ENCODE results near the gene TIE1. TPM values are rescaled to one million over a fixed set of nuclear protein-coding genes. Genes with fewer than 3 reads are reported as not detected.

Gene TIE1
- total and polyA plus RNA-seq, 2 experiments from 2014 or later, result 0.21 TPM; not detected in 1

- Histone ChIP-seq H3K9ac (no peak overlapping the region), H3K4me3 (no peak overlapping the region), H3K4me2 (ENCODE audit: unreplicated experiment) (no peak overlapping the region), H3K27ac (no peak overlapping the region), H3K36me3 (ENCODE audit: low read depth) (no peaks in the 10 kb centered on the region), H3F3A (ENCODE audit: insufficient read depth) (no peaks in the 10 kb centered on the region), H3K9me3 (ENCODE audit: low read depth) (no peaks in the 10 kb centered on the region), H3K27me3 (replicated peaks; ENCODE audit: insufficient read depth) (peaks cover 9% of the 10 kb centered on the region), H4K20me1 (ENCODE audit: insufficient read depth) (no peaks in the 10 kb centered on the region), H3K79me2 (ENCODE audit: insufficient read depth) (no peaks in the 10 kb centered on the region), H2AFZ (no peak overlapping the region), H3K4me1 (ENCODE audit: insufficient read depth) (no peaks in the 10 kb centered on the region), H3K9me2 (ENCODE audit: insufficient read depth) (no peaks in the 10 kb centered on the region)
- TF ChIP-seq EZH2 (IDR thresholded peaks at IDR 0.05; ENCODE audit: insufficient read depth, poor library complexity, severe bottlenecking) (no peak), EZH2phosphoT487 (IDR thresholded peaks at IDR 0.05; ENCODE audit: insufficient read depth, low read depth) (no peak)
- in situ Hi-C loops (cut with MboI), result no loop called here
- no peak for DNase-seq
- WGBS, 2 experiments (ENCODE audit: low coverage in 1 of 2, low lambda C conversion rate in 2 of 2, missing lambda C conversion rate in 2 of 2), result 70 to 75% methylated on average over 12 of the region's 12 CpGs
Observed at GRCh38 chr1:43284546-43285110, 16.2 kb upstream of the TIE1 start.

DNA sequence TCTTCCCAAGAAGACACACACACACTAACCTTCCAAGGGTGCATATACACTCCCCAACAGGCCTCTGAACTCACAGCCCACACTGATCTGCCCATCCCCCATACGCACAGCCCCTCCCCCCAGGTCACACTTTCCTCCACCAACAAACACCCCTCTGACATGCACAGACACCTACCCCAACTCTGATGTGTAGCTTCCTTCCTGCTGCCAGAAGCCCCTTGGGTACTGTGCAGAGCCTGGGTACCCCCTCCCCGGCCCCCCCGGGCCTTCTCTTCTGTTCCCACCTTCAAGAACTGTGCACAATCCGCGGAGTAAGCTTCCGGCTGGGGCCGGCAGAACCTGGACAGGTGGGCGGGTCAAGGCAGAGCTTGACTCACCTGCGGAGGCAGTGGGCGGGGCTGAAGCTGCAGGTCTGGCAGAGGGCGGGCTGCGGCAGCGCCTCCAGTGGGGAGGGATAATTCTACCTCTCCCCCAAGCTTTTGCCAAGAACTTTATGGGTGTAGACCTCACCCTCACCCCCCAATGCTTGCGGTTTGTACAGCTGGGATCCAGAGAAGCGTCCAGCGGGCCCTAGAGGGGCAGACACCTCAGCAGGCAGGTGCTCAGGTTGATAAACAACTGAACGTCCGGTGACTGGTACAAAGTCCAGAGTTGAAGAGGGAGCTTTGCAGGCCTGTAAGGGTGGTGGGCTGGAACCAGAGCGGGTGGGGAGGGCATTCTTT, 15.4 kb upstream of the TIE1 start, which contains the start of gene C1orf210:
Gene C1orf210 (minus strand): TSS at position 313 of the 722 bp plus-strand sequence. CDS start 2,311 bp downstream, outside the sequence.
- Histone ChIP-seq H3K4me1 (ENCODE audit: insufficient read depth) (no peaks in the 10 kb centered on the region), H2AFZ (no peak within 1 kb of the TSS), H3K9me3 (ENCODE audit: low read depth) (no peaks in the 10 kb centered on the region), H3K4me2 (ENCODE audit: unreplicated experiment) (no peak within 1 kb of the TSS), H3K4me3 (no peak within 1 kb of the TSS), H3K27me3 (replicated peaks; ENCODE audit: insufficient read depth) (peaks cover 9% of the 10 kb centered on the region), H4K20me1 (ENCODE audit: insufficient read depth) (no peaks in the 10 kb centered on the region), H3K9me2 (ENCODE audit: insufficient read depth) (no peaks in the 10 kb centered on the region), H3K36me3 (ENCODE audit: low read depth) (no peaks in the 10 kb centered on the region), H3K9ac (no peak within 1 kb of the TSS), H3K27ac (no peak within 1 kb of the TSS), H3K79me2 (ENCODE audit: insufficient read depth) (no peaks in the 10 kb centered on the region), H3F3A (ENCODE audit: insufficient read depth) (no peaks in the 10 kb centered on the region)
- 20 to 28% methylated on average over 16 to 19 of the region's 19 CpGs for WGBS, 2 experiments (ENCODE audit: low coverage in 1 of 2, low lambda C conversion rate in 2 of 2, missing lambda C conversion rate in 2 of 2)
- no peak for DNase-seq
- in situ Hi-C loops (cut with MboI), result no loop called here
- TF ChIP-seq EZH2 (IDR thresholded peaks at IDR 0.05; ENCODE audit: insufficient read depth, poor library complexity, severe bottlenecking) (no peak), EZH2phosphoT487 (IDR thresholded peaks at IDR 0.05; ENCODE audit: insufficient read depth, low read depth) (no peak)

- Histone ChIP-seq H2AFZ (no peak overlapping the region), H3K9ac (no peak overlapping the region), H3K4me1 (ENCODE audit: insufficient read depth) (no peaks in the 10 kb centered on the region), H3F3A (ENCODE audit: insufficient read depth) (no peaks in the 10 kb centered on the region), H3K36me3 (ENCODE audit: low read depth) (no peaks in the 10 kb centered on the region), H3K27ac (no peak overlapping the region), H3K9me2 (ENCODE audit: insufficient read depth) (no peaks in the 10 kb centered on the region), H3K4me3 (no peak overlapping the region), H3K9me3 (ENCODE audit: low read depth) (no peaks in the 10 kb centered on the region), H3K4me2 (ENCODE audit: unreplicated experiment) (no peak overlapping the region), H3K27me3 (replicated peaks; ENCODE audit: insufficient read depth) (peaks cover 9% of the 10 kb centered on the region), H3K79me2 (ENCODE audit: insufficient read depth) (no peaks in the 10 kb centered on the region), H4K20me1 (ENCODE audit: insufficient read depth) (no peaks in the 10 kb centered on the region)
- TF ChIP-seq EZH2 (IDR thresholded peaks at IDR 0.05; ENCODE audit: insufficient read depth, poor library complexity, severe bottlenecking), result no peak
- TF ChIP-seq EZH2phosphoT487 (IDR thresholded peaks at IDR 0.05; ENCODE audit: insufficient read depth, low read depth), result no peak
- in situ Hi-C loops (cut with MboI), result no loop called here
- no peak for DNase-seq
- 81 to 90% methylated on average over 10 to 11 of the region's 11 CpGs for WGBS, 2 experiments (ENCODE audit: low coverage in 1 of 2, low lambda C conversion rate in 2 of 2, missing lambda C conversion rate in 2 of 2)
Observed at GRCh38 chr1:43286115-43286514, 14.7 kb upstream of the TIE1 start.

- no peak for TF ChIP-seq EZH2 (IDR thresholded peaks at IDR 0.05; ENCODE audit: insufficient read depth, poor library complexity, severe bottlenecking)
- no peak for TF ChIP-seq EZH2phosphoT487 (IDR thresholded peaks at IDR 0.05; ENCODE audit: insufficient read depth, low read depth)
- H4K20me1 ChIP-seq (ENCODE audit: insufficient read depth), result no peaks in the 10 kb centered on the region
- H3F3A ChIP-seq (ENCODE audit: insufficient read depth), result no peaks in the 10 kb centered on the region
- H3K9ac ChIP-seq, result no peak overlapping the region
- H3K9me3 ChIP-seq (ENCODE audit: low read depth), result no peaks in the 10 kb centered on the region
- H3K4me2 ChIP-seq (ENCODE audit: unreplicated experiment), result no peak overlapping the region
- H3K27me3 ChIP-seq (replicated peaks; ENCODE audit: insufficient read depth), result peaks cover 9% of the 10 kb centered on the region
- no peaks in the 10 kb centered on the region for H3K9me2 ChIP-seq (ENCODE audit: insufficient read depth)
- in situ Hi-C loops (cut with MboI), result no loop called here
- H2AFZ ChIP-seq, result no peak overlapping the region
- no peak for DNase-seq
- H3K79me2 ChIP-seq (ENCODE audit: insufficient read depth), result no peaks in the 10 kb centered on the region
- no peak overlapping the region for H3K27ac ChIP-seq
- 83 to 90% methylated on average over 5 of the region's 5 CpGs for WGBS, 2 experiments (ENCODE audit: low coverage in 1 of 2, low lambda C conversion rate in 2 of 2, missing lambda C conversion rate in 2 of 2)
- no peak overlapping the region for H3K4me3 ChIP-seq
- H3K4me1 ChIP-seq (ENCODE audit: insufficient read depth), result no peaks in the 10 kb centered on the region
- H3K36me3 ChIP-seq (ENCODE audit: low read depth), result no peaks in the 10 kb centered on the region
Observed at GRCh38 chr1:43286533-43286932, 14.2 kb upstream of the TIE1 start.
